ENCODE measurements around the gene SEC63.
"Not testable (repeated sequence)": the region's sequence is repeated elsewhere in the genome, so short reads cannot be mapped to it uniquely, and the experiment has no call there.

SEC63 gene

GRCh38 chr6:107972413-107973096 is 14.5 kb upstream of the SEC63 start:
- DNase-seq (ENCODE audit: low spot score): no peak

DNA sequence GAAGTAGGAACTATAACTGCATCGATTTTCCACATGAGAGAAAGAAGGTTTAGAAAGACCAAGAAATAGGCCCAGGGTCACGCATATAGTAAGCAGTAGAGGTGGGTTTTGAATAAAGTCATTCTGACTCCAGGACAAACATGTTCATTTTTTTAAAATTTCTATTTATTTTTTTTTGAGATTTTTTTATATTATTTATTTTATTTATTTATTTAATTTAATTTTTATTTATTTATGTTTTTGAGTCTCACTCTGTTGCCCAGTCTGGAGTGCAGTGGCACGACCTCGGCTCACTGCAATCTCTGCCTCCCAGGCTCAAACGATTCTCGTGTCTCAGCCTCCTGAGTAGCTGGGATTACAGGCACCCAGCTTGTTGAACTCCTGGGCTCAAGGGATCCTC is 13.2 kb upstream of the SEC63 start:
- DNase-seq (ENCODE audit: low spot score): no peak

GRCh38 chr6:107970255-107970654 is 12.2 kb upstream of the SEC63 start:
- DNase-seq (ENCODE audit: low spot score): no peak

DNA sequence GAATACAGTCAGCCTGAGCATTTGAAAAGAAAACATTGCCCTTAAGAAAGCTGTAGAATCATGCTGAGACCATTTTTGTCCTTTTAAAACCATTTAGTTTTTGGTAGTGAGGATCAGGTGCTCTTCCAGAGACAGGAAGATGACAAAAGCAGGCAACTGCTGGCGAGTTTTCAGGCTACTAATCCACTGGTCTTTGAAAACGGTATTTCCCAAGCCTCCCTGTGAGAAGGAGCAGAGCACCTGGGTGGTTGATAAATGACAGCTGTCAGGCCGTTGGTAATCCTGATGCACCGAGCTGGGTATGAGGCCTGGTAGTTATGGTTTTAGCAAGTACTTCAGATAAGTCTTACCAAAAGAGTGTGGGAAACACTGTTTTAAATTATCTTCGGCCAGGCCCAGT is 10.1 kb upstream of the SEC63 start:
- DNase-seq (ENCODE audit: low spot score): no peak

DNA sequence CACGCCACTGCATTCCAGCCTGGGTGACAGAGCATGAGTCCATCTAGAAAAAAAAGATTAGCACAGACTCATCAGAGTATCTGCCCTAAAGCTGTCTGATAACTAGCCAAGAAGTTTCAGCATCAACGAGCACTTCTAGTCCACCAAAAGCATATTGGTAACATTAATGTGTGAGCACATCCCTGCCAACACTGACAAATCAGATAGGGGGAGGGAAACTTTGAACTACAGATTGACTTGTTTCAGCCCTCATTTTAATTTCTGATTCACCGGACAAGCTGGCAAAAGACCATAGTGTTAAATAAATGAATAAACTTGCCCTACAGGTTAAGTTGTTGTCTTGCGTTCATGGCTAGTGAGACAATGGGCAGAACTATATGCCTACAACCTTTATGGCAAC is 7.7 kb upstream of the SEC63 start:
- peak; percentile 31 for DNase-seq (ENCODE audit: low spot score)

- DNase-seq (ENCODE audit: low spot score): no peak
These were observed 4.7 kb upstream of the SEC63 start for GRCh38 chr6:107962723-107963122.

DNA sequence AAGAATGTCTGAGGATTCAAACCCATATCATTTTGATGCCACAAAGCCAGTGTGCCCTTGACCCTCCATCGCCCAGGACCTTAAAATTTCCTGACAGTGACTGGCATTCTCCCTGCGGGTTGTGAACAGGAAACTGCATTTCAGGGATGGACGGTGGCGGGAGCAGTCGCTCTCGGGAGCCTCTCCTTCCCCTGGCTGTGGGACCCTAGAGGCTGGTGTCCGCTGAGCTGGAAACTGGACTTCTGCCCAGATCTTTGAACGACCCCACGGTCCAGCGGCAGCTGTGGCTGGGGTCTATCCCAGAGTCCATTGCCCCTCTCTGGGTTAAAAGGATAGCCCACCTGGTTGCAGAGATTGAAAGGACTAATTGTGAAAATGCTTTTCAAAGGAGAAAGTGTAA is 1.4 kb upstream of the SEC63 start:
- no peak for DNase-seq (ENCODE audit: low spot score)

GRCh38 chr6:107958689-107959362 is 818 bp upstream of the SEC63 start:
- DNase-seq (ENCODE audit: low spot score): not testable (repeated sequence)

DNA sequence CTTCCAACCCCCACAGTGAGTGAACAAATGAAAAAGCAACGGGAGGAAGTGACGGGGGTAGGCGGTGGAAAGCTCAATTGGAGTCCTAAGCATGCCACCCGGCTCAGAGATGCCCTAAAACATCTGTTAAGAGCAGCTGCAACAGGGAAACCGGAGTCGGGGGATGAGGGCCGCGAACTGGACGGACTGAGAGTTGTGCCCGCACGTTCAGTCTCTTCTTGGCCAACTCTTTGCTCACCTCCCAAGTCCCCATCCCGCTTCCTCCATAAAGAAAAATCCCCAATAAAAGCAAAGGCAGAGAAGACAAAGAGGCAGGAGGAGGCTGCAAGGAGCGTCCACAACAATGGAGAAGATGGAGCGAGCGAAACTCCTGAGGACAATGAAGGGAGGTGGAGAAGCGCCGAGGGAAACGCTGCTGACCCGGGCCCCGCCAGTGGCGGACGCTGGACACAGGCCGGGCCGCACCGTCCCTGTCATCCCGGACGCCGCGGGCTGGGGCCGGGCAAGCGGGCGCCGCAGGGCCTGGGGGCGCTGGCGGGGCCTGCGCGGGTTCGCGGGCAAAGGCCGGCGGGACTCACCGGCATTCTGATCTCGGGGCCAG is 600 bp downstream of the SEC63 start:
- DNase-seq (ENCODE audit: low spot score): peak; percentile 76

GRCh38 chr6:107956586-107957307 is 1.3 kb downstream of the SEC63 start:
- DNase-seq (ENCODE audit: low spot score): peak; percentile 39

- no peak for DNase-seq (ENCODE audit: low spot score)
These were observed 1.8 kb downstream of the SEC63 start for GRCh38 chr6:107956181-107956580.

DNA sequence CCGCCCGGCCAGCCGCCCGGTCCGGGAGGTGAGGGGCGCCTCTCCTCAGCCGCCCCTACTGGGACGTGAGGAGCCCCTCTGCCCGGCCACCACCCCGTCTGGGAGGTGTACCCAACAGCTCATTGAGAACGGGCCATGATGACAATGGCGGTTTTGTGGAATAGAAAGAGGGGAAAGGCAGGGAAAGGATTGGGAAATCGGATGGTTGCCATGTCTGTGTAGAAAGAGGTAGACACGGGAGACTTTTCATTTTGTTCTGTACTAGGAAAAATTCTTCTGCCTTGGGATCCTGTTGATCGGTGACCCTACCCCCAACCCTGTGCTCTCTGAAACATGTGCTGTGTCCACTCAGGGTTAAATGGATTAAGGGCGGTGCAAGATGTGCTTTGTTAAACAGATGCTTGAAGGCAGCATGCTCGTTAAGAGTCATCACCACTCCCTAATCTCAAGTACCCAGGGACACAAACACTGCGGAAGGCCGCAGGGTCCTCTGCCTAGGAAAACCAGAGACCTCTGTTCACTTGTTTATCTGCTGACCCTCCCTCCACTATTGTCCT is 4.1 kb downstream of the SEC63 start:
- DNase-seq (ENCODE audit: low spot score): not testable (repeated sequence)

GRCh38 chr6:107943626-107944439 is 14.2 kb downstream of the SEC63 start:
- DNase-seq (ENCODE audit: low spot score): no peak

GRCh38 chr6:107942142-107942541 is 15.9 kb downstream of the SEC63 start:
- no peak for DNase-seq (ENCODE audit: low spot score)

- DNase-seq (ENCODE audit: low spot score): no peak
These were observed 16.4 kb downstream of the SEC63 start for GRCh38 chr6:107941627-107942026.

DNA sequence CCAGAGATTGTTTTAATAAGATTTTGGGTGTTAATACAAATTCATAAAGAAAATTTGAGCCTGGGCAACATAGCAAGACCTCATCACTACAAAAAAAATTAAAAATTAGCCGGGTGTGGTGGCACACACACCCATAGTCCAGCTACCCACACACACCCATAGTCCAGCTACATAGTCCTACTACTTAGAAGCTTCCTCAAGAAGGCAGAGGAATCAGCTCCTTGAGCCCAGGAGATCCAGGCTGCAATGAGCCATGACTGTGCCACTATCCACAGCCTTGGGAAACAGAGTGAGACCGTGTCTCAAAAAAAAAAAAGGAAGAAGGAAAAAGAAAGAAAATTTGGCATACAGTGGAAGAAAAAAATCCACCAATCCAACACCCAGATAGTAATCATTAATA is 16.8 kb downstream of the SEC63 start:
- no peak for DNase-seq (ENCODE audit: low spot score)

DNA sequence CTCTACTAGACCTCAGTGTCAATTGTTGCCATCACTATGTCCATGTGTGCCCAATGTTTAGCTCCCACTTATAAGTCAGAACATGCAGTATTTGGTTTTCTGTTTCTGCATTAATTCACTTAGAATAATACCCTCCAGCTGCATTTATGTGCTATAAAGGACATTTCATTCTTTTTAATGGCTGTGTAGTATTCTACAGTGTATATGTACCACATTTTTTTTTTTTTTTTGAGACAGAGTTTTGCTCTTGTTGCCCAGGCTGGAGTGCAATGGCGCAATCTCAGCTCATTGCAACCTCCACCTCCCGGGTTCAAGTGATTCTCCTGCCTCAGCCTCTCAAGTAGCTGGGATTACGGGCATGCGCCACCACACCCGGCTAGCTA is 21.1 kb downstream of the SEC63 start:
- not testable (repeated sequence) for DNase-seq (ENCODE audit: low spot score)

DNA sequence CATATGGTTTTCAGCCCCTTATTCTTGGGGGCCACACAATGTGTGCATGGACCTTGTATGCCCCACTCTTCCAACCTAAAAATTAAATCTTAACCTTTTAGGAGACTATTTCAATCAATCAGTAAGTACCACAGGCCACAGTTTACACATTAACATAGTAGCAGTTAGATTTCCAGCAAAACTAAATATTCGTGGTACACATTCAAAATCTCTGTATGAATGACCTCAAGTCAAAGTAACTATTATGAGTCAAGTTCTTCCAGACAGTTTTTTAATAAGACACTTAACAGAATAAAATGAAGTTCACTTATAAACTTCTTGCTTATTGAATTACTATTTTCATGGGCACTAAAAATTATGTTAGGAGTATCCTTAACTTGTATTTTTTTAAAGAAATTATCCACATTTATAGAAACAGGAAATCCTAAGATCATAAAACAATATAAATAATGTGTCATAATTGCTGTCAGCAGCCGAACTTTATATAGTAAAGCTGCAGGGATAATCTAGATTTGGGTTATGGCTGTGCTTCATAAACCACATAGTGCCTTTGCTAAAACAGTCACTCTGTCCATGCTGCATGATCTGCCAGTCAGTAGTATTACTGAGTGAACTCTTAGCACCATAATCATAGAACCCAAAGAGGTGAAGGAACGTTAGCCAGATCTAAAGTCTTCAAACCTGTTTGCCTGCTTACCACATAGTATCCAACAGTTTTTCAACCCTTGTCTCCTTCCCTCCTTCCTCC is 21.7 kb downstream of the SEC63 start:
- no peak for DNase-seq (ENCODE audit: low spot score)

DNA sequence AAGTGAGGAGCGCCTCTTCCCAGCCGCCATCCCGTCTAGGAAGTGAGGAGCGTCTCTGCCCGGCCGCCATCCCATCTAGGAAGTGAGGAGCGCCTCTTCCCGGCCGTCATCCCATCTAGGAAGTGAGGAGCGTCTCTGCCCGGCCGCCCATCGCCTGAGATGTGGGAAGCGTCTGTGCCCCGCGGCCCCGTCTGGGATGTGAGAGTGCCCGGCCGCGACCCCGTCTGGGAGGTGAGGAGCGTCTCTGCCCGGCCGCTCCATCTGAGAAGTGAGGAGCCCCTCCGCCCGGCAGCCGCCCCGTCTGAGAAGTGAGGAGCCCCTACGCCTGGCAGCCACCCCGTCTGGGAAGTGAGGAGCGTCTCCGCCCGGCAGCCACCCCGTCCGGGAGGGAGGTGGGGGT is 23.8 kb downstream of the SEC63 start:
- DNase-seq (ENCODE audit: low spot score): not testable (repeated sequence)

- no peak for DNase-seq (ENCODE audit: low spot score)
These were observed 25.4 kb downstream of the SEC63 start for GRCh38 chr6:107932580-107932979.

GRCh38 chr6:107931894-107932293 is 26.1 kb downstream of the SEC63 start:
- no peak for DNase-seq (ENCODE audit: low spot score)

All from AG08396 (cell line).